SK-N-SH (cell line): Measurements from ENCODE around the gene ING2.

Source experiments
- CTCF ChIP-seq: fragments of 200-600 bp; sonication (generic); IDR thresholded peaks from 2 replicates; pipeline ENCODE4 v1.6.1; 2017; ENCODE audit warnings: antibody characterized with exemption, mild to moderate bottlenecking, moderate library complexity
- EP300 ChIP-seq, 2 experiments: IDR thresholded peaks; 2 replicates each; pipeline versions ENCODE4 v1.4.0 to v1.6.1; 2012; ENCODE audit warnings: borderline replicate concordance in 1 of 2, low read depth in 1 of 2, low read length in 1 of 2
- JUND ChIP-seq: IDR thresholded peaks from 2 replicates; pipeline ENCODE4 v1.4.0; 2012
- USF2 ChIP-seq: fragments of 150-350 bp; IDR thresholded peaks from 2 replicates; pipeline ENCODE4 v1.6.1; 2017; ENCODE audit warnings: antibody characterized with exemption, low read length, low read depth, borderline replicate concordance

GRCh38 chr4:183541010-183541751 is 36.3 kb downstream of the ING2 start:
- TF ChIP-seq CTCF (no peak), JUND (no peak), USF2 (no peak), EP300 (IDR thresholded peaks at IDR 0.05; ENCODE audit: borderline replicate concordance in 1 of 2, low read depth in 1 of 2, low read length in 1 of 2) (no peak)
